HCT116 (cell line): ENCODE data around the gene KLK13. TPM values are rescaled to one million over a fixed set of nuclear protein-coding genes. Genes with fewer than 3 reads are reported as not detected.

Experiments
- ATAC-seq: fragments of 200-7000 bp; cut with Tn5 transposase; 2 replicates; pipeline ENCODE4 v1.9.1; 2020; ENCODE audit warnings: mild to moderate bottlenecking, moderate library complexity
- BruUV-seq: library from RNA; stranded (reverse); fragments of 400-500 nt; replicated peaks from 2 replicates; lab custom pipeline; 2021; lab: Mats Ljungman, UMichigan
- CTCF ChIA-PET: fragments of 300-600 bp; sonication (Branson Sonifier 250); formaldehyde crosslinking; loops from one replicate; lab custom pipeline; 2021; ENCODE audit warnings: antibody characterized with exemption; lab: Charles Lee
- POLR2A ChIA-PET: fragments of 300-600, 350-600 bp; sonication (Branson Sonifier 250); formaldehyde crosslinking; loops from one replicate; lab custom pipeline; 2021; ENCODE audit warnings: antibody characterized with exemption; lab: Charles Lee
- RAD21 ChIA-PET, 2 experiments: fragments of 300-600 bp; sonication (Branson Sonifier 250); formaldehyde crosslinking; loops; one replicate each; lab custom pipeline; 2023; ENCODE audit warnings: low total read pairs in 2 of 2; ENCODE audit not compliant: uncharacterized antibody in 2 of 2, unreplicated experiment in 2 of 2, low non-redundant PET in 1 of 2; lab: Charles Lee
- DNase-seq: peaks from one replicate; pipeline ENCODE4 v3.0.0-alpha.2; 2010; ENCODE audit warnings: low read depth, low spot score
- H2AFZ ChIP-seq: fragments of 200-600 bp; shearing (Covaris generic), sonication (generic); 2 replicates; pipeline ENCODE4 v1.6.1; 2017; ENCODE audit warnings: low read depth, mixed run types, mixed read lengths, antibody characterized with exemption, low read length; ENCODE audit not compliant: poor library complexity, severe bottlenecking
- H3K27ac ChIP-seq: 2 replicates; pipeline ENCODE4 v1.5.1; 2012; ENCODE audit warnings: low read depth, low read length
- H3K27me3 ChIP-seq: fragments of 200-600 bp; sonication (generic); 2 replicates; pipeline ENCODE4 v1.6.1; 2016; ENCODE audit warnings: mixed run types, low read length, mixed read lengths; ENCODE audit not compliant: insufficient read depth
- H3K36me3 ChIP-seq, 2 experiments: fragments of 200-500 bp in 1 of 2; fragments of 200-600 bp in 1 of 2; sonication (Bioruptor generic) in 1 of 2; sonication (generic) in 1 of 2; 2 replicates each; pipeline versions ENCODE4 v1.5.1 to v1.6.1; 2014 to 2016; ENCODE audit warnings: low read length in 2 of 2, inconsistent platforms in 1 of 2, mixed read lengths in 1 of 2, mixed run types in 1 of 2; ENCODE audit not compliant: insufficient read depth in 2 of 2, control insufficient read depth in 1 of 2
- H3K4me1 ChIP-seq, 2 experiments: fragments of 200-600 bp in 1 of 2; sonication (generic) in 1 of 2; 2 replicates each; pipeline versions ENCODE4 v1.5.1 to v1.6.1; 2012 to 2017; ENCODE audit warnings: low read length in 2 of 2, inconsistent platforms in 1 of 2, mild to moderate bottlenecking in 1 of 2, mixed read lengths in 1 of 2, mixed run types in 1 of 2, moderate library complexity in 1 of 2; ENCODE audit not compliant: insufficient read depth in 2 of 2, control insufficient read depth in 1 of 2
- H3K4me2 ChIP-seq: fragments of 200-600 bp; sonication (generic); 2 replicates; pipeline ENCODE4 v1.6.1; 2017; ENCODE audit warnings: mixed run types, low read length, mixed read lengths
- H3K4me3 ChIP-seq, 2 experiments: fragments of 200-600 bp in 1 of 2; sonication (generic) in 1 of 2; replicated peaks in 1 of 2; 2 replicates each; pipeline ENCODE4 v1.5.1; 2011 to 2016; ENCODE audit warnings: low read length in 2 of 2, control low read depth in 1 of 2, low read depth in 1 of 2, mild to moderate bottlenecking in 1 of 2, mixed read lengths in 1 of 2, mixed run types in 1 of 2
- H3K79me2 ChIP-seq: fragments of 200-600 bp; sonication (generic); 2 replicates; pipeline ENCODE4 v1.6.1; 2017; ENCODE audit warnings: mild to moderate bottlenecking, mixed run types, low read length, moderate library complexity, mixed read lengths; ENCODE audit not compliant: insufficient read depth
- H3K9ac ChIP-seq: fragments of 200-600 bp; sonication (generic); 2 replicates; pipeline ENCODE4 v1.6.1; 2016; ENCODE audit warnings: low read length, mixed read lengths
- H3K9me2 ChIP-seq: fragments of 200-600 bp; sonication (generic), shearing (Covaris generic); 2 replicates; pipeline ENCODE4 v1.6.1; 2017; ENCODE audit warnings: mixed run types, mild to moderate bottlenecking, moderate library complexity; ENCODE audit not compliant: insufficient read depth
- H3K9me3 ChIP-seq, 2 experiments: fragments of 200-500 bp in 1 of 2; fragments of 200-600 bp in 1 of 2; sonication (Bioruptor generic) in 1 of 2; sonication (generic) in 1 of 2; 2 replicates each; pipeline ENCODE4 v1.6.1; 2014 to 2017; ENCODE audit warnings: low read length in 2 of 2, mixed read lengths in 2 of 2, inconsistent platforms in 1 of 2, low read depth in 1 of 2, mild to moderate bottlenecking in 1 of 2, mixed run types in 1 of 2, moderate library complexity in 1 of 2; ENCODE audit not compliant: control insufficient read depth in 1 of 2, insufficient read depth in 1 of 2
- H4K20me1 ChIP-seq: fragments of 200-600 bp; sonication (generic), shearing (Covaris generic); 2 replicates; pipeline ENCODE4 v1.6.1; 2017; ENCODE audit warnings: mixed run types, mild to moderate bottlenecking, moderate library complexity; ENCODE audit not compliant: insufficient read depth
- CTCF ChIP-seq, 3 experiments: fragments of 200-600 bp in 1 of 3; sonication (generic) in 1 of 3; IDR thresholded peaks in 2 of 3; conservative IDR thresholded peaks in 1 of 3; 2 replicates each; pipeline ENCODE4 v1.5.1; 2012 to 2017; ENCODE audit warnings: low read depth in 2 of 3, low read length in 2 of 3, antibody characterized with exemption in 1 of 3, borderline replicate concordance in 1 of 3, control low read depth in 1 of 3, mild to moderate bottlenecking in 1 of 3, mixed read lengths in 1 of 3, mixed run types in 1 of 3, moderate library complexity in 1 of 3; ENCODE audit not compliant: insufficient read depth in 1 of 3
- EZH2phosphoT487 ChIP-seq: fragments of 200-600 bp; IDR thresholded peaks from 2 replicates; pipeline ENCODE4 v1.6.1; 2018; ENCODE audit warnings: antibody characterized with exemption, borderline replicate concordance
- REST ChIP-seq: IDR thresholded peaks from 2 replicates; pipeline ENCODE4 v1.6.1; 2012; ENCODE audit warnings: low read depth
- intact Hi-C: fragments of 100-400 bp; cut with micrococcal nuclease; formaldehyde crosslinking; loops from 2 replicates; pipeline ENCODE4 v1.10.0; 2022
- total RNA-seq: library from RNA; stranded (reverse); gene quantifications from one replicate; pipeline ENCODE4 v1.2.1, GENCODE V29; 2021; ENCODE audit not compliant: unreplicated experiment

KLK13 gene
- total RNA-seq, 1 experiment from 2014 or later: 3.2 TPM

GRCh38 chr19:51081476-51081875, 16.6 kb upstream of the KLK13 start:
- Histone ChIP-seq H3K36me3 (no peaks in the 10 kb centered on the region), H3K4me1 (no peaks in the 10 kb centered on the region), H3K27ac (no peak overlapping the region), H3K9me3 (no peaks in the 10 kb centered on the region), H3K4me2 (no peak overlapping the region), H3K27me3 (no peaks in the 10 kb centered on the region), H4K20me1 (no peaks in the 10 kb centered on the region), H3K9me2 (no peaks in the 10 kb centered on the region), H3K9ac (no peak overlapping the region), H3K4me3 (no peak overlapping the region), H2AFZ (no peak overlapping the region), H3K79me2 (no peaks in the 10 kb centered on the region)
- no TSS peak for BruUV-seq
- ChIA-PET POLR2A (interaction anchor here (0.5 kb wide), 1 partner anchor 64 kb away, joined by 3 read pairs; no protein-coding TSS in a partner anchor), CTCF (interaction anchor here (1.2 kb wide), 1 partner anchor 15 kb away, joined by 4 read pairs; no protein-coding TSS in a partner anchor), RAD21 (no interaction called here)
- ATAC-seq (no peak), DNase-seq (no peak)
- TF ChIP-seq CTCF (IDR thresholded peaks at IDR 0.05 in 2 of 3, conservative IDR thresholded peaks at IDR 0.05 in 1 of 3; ENCODE audit: borderline replicate concordance in 1 of 3, insufficient read depth in 1 of 3, low read depth in 2 of 3, low read length in 2 of 3): no peak
- intact Hi-C loops: no loop called here

- Histone ChIP-seq H3K9ac (no peak overlapping the region), H3K9me2 (no peaks in the 10 kb centered on the region), H3K27me3 (no peaks in the 10 kb centered on the region), H3K27ac (no peak overlapping the region), H3K4me2 (no peak overlapping the region)
- BruUV-seq: no TSS peak
- ChIA-PET RAD21 (no interaction called here), CTCF (no interaction called here)
- DNase-seq: no peak
- TF ChIP-seq REST (no peak), EZH2phosphoT487 (no peak)
- TF ChIP-seq, all 23 proteins: peak for 0
- ATAC-seq: no peak
- H2AFZ ChIP-seq: no peak overlapping the region
- no peaks in the 10 kb centered on the region for H3K4me1 ChIP-seq
- H4K20me1 ChIP-seq: no peaks in the 10 kb centered on the region
- no peaks in the 10 kb centered on the region for H3K36me3 ChIP-seq
- intact Hi-C loops: no loop called here
- H3K9me3 ChIP-seq: no peaks in the 10 kb centered on the region
- no peak overlapping the region for H3K4me3 ChIP-seq
- no peaks in the 10 kb centered on the region for H3K79me2 ChIP-seq
- POLR2A ChIA-PET: no interaction called here
Measured at GRCh38 chr19:51079481-51080110, 14.7 kb upstream of the KLK13 start.
